Activated gamma-delta T cell treated with anti-CD3 and anti-CD28 coated beads, Interleukin-2, amount 50 U/mL, for 16 hours (primary cell): ENCODE measurements around the gene SPG7.

Experiments used
- DNase-seq: peaks from one replicate; pipeline ENCODE4 v3.0.0-alpha.2; 2020; ENCODE audit warnings: low read depth

Gene SPG7

DNA sequence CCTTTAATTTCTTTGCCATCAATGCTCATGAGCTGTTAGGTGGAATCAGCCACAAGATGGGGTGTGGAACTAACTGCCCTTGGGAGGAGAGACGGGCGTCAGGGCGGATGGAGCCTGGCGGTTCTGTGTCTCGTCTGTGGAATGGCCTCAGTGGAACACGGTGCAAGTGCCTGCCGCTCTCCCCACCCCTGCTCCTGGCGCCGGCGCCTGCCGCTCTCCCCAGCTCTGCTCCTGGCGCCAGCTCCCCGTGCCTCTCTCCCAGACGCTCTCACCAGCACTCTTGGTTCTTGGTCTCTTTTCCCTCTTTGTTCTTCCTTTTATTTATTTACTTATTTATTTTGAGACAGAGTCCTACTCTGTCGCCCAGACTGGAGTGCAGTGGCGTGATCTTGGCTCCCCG lies 39.1 kb downstream of the SPG7 start:
- DNase-seq, result no peak

DNA sequence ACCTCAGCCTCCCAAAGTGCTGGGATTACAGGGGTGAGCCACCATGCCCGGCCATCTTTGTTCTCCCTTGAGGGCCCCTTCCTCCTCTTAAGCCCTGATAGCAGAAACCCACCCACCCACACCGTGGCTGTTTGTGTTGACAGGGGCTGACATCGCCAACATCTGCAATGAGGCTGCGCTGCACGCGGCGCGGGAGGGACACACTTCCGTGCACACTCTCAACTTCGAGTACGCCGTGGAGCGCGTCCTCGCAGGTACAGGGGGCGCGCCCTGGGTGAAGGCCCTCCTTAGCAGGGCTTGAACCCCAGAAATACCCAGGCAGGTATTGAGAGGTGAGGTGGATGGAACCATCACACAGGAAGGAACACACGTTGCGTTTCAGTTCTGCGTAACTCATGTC lies 39.7 kb downstream of the SPG7 start:
- no peak for DNase-seq

DNA sequence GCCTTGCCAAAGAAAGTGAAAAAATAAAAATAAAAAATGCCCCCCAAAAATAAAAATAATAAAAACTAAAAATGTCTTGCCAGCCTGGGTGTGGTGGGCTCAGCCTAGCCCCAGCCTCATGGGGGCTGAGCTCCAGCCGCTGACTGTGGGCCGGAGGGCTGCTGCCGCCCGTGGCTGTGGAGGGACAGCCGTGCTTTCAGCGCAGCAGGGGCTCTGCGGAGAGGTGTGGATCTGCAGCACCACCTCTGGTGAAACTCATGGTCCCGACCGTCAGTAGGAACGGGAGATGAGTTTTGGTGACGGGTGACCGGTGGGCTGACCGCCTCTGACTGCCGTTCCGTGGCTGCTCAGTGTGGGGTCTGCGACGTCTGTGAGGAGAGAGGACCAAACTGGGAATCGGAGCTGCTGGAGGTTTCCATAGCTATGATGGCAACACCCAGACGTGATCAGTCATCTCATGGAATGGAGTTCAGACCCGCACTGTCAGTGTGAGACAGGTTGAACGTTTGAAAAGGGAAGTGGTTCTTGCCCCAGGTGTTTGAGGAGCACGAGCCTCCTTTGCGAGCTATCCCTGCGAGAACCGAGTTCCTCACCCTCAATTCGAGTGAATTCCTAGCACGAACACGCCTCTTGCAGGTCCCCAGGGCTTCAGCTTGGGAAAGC lies 40.3 kb downstream of the SPG7 start:
- no peak for DNase-seq

DNA sequence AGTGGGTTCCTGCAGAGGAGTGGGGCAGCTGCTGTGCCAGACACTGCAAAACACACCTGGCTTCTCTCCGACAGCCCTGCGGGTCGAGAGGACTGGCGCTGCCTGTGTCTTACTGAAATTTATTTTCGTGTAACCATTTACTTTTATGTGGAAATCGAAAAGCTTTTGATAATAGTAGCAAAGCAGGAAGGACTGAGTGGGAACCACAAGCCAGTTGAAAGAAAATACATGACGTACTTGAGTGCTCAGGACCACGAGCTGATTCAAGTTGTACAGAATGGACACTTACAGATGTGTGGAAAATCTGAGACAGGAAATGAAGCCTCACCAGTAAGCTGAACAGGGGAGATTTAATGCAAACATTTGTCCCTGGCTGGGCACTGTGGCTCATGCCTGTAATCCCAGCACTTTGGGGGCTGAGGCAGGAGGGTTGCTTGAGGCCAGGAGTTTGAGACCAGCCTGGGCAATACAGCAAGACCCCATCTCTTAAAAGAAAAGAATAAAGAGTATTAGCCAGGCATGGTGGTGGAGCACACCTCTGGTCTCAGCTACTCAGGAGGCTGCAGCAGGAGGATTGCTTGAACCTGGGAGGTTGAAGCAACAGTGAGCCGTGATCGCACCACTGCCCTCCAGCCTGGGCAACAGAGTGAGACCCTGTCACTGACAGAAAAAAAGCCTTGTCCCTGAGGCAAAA lies 41.0 kb downstream of the SPG7 start:
- DNase-seq, result no peak

DNA sequence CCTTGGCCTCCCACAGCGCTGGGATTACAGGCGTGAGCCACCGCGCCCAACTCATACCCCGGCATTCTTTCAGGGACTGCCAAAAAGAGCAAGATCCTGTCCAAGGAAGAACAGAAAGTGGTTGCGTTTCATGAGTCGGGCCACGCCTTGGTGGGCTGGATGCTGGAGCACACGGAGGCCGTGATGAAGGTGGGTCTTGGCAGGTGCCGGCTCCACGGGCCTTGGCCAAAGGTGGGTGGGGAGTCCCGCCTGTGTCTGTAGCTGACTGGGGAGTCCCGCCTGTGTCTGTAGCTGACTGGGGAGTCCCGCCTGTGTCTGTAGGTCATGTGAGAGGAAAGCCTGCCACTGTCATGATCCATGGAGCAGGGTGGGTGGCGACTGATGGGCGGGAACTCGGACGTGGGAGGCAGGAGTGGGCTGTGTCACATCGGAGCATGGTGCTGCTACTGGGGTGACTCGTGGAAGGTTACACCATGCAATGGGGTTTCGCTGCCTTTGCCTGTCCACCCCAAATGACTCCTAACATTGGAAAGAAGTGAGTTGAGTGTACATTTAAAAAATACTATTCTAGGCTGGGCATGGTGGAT lies 42.3 kb downstream of the SPG7 start:
- no peak for DNase-seq

DNA sequence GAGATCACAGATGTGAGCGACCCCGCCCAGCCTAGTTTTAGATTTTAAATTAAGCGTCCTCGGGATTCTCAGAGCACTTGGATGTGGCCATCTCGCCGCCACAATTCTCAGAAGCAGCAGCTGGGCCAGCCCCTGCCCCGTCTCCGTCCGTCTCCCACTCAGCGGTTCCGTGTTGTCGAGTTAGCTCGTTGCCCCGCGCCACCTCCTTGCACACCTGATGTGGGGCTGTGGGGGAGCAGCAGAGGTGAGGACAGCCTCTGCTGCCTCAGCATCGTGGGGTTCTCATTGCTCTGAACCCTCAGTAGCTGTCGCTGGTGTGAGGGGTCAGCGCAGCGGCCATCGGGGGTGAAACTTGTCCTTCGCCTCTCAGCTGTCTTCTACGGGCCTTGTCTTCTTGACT lies 44.1 kb downstream of the SPG7 start:
- no peak for DNase-seq

DNA sequence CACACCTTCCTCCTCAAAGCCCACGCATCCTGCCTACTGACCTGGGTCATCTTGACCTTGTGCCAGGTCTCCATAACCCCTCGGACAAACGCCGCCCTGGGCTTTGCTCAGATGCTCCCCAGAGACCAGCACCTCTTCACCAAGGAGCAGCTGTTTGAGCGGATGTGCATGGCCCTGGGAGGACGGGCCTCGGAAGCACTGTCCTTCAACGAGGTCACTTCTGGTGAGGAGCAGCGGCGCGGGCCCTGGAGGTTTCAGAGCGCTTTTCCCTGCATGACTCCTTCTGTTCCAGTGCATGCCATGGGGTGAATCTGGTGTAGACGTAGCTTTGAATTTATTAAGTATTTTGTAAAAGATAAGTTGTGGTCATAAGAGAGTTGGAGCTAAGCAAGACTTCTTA lies 44.7 kb downstream of the SPG7 start:
- DNase-seq, result no peak

DNA sequence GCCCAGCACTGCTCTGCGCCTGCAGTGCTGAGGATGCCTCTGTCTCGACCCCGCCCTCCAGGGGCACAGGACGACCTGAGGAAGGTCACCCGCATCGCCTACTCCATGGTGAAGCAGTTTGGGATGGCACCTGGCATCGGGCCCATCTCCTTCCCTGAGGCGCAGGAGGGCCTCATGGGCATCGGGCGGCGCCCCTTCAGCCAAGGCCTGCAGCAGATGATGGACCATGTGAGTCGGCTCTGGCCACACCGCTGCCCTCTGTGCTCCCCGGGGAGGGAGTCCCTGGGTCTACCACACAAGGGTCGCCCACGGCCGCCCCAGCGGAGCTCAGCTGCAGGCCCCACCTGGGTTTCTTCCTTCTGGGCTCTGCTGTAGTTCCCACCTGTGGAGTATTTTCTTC lies 45.5 kb downstream of the SPG7 start:
- DNase-seq, result no peak

DNA sequence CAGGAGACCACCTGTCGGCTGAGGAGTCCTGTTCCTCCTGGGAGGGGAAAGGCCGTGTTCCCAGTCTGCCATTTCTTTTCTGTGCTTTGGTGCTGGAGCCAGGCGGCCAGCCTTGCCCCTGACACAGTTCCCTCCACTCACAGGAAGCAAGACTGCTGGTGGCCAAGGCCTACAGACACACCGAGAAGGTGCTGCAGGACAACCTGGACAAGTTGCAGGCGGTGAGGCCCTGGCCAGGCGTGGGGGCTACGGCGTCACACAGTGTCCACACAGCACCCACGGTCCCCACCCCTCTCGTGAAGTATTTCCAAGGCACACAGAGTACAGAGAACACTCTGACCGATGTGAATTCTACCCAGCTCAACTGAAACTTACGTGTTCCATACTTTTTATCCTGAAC lies 46.1 kb downstream of the SPG7 start:
- no peak for DNase-seq

DNA sequence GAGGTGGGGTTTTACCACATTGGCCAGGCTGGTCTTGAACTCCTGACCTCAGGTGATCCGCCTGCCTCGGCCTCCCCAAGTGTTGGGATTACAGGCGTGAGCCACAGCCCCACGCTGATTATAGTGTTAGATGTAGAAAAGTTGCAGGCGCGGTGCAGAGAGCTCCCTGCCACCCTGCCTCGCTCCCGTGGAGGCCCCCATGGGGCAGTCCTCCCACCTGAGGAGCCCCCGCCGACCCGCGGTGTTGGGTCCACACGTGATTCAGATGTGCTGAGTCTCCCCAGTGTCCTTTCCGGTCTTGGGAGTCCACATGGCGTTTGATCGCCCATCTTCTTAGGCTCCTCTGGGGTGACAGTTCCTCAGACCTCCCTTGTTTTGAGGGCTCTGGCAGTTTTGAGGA lies 47.1 kb downstream of the SPG7 start:
- no peak for DNase-seq

DNA sequence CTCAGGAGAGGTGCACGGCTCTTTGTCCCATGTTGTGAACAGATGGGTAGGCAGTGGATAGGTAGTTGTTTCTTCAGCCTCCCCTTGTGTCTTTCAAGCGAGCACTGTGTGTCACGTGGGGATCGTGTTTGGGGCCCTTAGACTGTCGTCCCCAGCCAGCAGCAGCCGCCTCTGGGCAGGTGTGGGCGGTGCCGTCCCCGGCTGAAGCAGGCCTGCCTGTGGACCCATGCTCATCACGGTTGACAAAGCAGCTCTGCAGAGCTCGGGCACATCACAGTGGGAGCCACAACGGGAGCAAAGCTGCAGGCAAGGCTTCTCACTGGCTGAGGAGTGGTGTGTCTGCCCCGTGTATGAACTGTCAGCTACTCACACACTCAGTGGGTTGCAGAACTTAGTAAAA lies 47.6 kb downstream of the SPG7 start:
- no peak for DNase-seq

DNA sequence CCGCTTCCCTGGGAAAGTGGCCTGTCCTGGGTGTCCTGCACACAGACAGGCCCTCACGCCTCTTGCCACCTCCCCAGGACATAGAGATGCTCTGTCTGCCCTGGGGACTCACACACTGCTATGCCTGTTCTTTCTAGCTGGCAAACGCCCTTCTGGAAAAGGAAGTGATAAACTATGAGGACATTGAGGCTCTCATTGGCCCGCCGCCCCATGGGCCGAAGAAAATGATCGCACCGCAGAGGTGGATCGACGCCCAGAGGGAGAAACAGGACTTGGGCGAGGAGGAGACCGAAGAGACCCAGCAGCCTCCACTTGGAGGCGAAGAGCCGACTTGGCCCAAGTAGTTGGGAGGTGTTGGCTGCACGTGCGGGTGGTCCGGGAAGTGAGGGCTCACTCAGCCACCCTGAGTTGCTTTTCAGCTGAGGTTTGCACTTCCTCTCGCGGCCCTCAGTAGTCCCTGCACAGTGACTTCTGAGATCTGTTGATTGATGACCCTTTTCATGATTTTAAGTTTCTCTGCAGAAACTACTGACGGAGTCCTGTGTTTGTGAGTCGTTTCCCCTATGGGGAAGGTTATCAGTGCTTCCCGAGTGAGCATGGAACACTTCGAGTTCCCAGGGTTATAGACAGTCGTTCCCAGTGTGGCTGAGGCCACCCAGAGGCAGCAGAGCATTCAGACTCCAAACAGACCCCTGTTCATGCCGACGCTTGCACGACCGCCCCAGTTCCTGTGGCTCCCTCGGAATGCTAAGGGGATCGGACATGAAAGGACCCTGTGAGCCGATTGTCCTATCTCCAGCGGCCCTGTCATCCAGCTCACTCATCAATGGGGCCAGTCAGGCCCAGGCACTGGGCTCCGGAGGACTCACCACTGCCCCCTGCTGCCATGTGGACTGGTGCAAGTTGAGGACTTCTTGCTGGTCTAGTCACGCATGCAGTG lies 48.8 kb downstream of the SPG7 start:
- peak; percentile 76 for DNase-seq

DNA sequence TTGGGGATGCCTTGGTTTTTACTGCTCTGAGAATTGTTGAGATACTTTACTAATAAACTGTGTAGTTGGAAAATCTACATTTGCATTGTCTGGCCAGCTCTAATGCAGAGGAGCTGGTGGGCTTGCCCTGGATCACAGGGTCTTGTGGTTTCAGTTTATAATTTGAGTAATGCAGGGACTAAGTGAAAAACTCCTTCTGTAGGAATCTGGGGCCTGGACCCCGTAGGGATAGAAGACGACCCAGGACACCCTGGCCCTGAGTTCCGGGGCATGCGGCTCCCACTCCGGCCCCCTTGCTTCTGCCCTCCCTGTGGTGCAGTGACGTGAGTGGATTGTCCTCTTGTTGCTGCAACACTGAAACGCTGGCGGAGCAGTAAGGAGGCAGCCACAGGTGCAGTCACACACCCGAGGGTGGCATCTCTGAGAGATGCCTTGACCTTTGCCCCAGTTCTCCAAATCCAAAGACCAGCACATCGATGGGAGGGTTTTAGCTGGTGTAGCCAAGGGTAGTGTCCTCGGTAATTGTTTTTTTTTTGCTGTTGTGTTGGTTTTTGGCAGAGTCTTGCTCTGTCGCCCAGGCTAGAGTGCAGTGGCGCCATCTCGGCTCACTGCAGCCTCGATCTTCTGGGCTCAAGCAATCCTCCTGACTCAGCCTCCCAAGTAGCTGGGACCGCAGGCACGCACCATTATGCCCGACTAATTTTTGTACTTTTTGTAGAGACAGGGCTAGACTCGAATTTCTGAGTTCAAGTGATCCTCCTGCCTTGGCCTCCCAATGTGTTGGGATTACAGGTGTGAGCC lies 49.7 kb downstream of the SPG7 start:
- no peak for DNase-seq

DNA sequence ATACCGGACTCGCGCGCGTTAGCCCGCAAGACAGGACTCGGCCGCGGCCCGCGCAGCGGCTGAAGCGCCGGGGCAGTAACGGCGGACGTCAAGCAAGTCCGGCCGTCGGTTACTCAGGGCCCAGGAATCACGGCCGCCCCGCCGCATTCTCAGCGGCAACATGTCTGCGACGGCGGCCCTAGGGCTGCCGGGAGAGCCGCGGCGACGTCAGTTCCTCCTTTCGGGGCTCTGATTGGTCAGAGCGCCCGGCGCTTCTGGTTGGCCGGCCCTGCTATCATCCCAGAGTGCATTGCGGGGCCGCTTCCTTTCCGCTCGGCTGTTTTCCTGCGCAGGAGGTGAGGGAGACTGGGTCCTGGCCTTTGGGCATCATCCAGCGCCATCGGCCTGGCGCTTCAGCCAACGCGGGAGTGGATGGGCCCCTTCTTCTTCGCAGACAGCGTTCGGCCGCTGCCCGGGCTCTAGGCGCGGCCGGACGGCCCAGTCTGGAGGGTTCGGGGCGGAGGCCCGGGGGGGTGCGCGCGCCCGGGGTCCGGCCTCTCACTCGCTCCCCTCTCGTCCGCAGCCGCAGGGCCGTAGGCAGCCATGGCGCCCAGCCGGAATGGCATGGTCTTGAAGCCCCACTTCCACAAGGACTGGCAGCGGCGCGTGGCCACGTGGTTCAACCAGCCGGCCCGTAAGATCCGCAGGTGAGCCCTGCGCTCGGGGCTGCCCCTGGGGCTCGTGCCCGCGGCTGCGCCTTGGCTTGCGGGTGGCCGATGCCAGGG lies 52.4 kb downstream of the SPG7 start, which contains the start of gene RPL13:
TSS of gene RPL13 (plus strand) at position 305 of the 764 bp plus-strand sequence. CDS start at position 583, 278 bp downstream.
- peak; percentile 89 for DNase-seq

DNA sequence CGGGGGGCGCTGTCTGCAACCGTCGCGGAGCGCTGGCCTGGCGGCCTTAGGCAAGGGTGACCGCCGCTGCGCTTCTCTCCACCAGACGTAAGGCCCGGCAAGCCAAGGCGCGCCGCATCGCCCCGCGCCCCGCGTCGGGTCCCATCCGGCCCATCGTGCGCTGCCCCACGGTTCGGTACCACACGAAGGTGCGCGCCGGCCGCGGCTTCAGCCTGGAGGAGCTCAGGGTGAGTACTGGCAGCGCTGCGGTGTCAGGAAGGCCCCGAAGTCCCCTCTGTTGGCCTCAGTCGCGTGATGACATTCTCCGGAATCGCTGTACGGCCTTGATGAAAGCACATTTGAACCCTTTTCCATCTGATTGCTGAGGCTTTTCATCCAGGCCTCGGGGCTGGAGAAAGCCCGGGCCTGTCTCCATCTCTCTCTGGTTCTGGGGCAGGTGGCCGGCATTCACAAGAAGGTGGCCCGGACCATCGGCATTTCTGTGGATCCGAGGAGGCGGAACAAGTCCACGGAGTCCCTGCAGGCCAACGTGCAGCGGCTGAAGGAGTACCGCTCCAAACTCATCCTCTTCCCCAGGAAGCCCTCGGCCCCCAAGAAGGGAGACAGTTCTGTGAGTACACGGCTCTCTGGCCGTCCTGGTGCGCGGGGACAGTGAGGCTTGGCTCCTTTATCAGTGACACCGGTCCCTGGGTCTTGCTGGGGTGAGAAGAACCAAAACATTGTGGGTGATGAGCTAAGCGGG lies 53.1 kb downstream of the SPG7 start:
- DNase-seq, result no peak

DNA sequence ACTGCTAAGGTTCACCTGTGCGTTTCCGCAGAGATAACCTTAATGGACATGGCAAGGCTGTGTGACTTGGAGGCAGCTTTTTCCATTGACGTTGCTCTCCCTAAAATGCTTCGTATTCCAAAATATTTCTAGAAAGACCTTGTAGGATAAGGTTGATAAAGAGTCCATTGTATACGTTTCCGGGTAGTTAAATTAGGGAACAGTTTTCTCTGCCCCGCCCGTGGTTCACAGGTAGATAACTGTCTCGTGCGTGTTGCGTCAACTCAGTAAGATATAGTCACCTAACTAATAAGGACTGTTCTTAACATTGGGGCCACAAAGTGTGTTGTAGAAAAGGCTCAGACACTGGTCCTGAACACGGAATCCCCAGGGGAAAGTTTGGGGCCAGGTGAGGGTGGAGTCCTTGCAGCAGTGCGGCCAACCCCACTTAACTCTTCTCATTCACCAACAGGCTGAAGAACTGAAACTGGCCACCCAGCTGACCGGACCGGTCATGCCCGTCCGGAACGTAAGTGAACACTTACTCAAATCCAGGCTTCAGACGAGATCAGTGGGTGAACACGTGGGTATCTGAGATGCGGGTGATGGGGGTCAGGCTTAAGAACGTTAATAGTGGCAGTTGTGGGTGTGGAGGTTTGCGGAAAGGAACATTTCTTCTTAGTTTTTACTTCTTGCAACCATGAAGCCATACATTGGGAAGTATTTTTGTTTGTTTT lies 53.8 kb downstream of the SPG7 start:
- DNase-seq, result no peak

DNA sequence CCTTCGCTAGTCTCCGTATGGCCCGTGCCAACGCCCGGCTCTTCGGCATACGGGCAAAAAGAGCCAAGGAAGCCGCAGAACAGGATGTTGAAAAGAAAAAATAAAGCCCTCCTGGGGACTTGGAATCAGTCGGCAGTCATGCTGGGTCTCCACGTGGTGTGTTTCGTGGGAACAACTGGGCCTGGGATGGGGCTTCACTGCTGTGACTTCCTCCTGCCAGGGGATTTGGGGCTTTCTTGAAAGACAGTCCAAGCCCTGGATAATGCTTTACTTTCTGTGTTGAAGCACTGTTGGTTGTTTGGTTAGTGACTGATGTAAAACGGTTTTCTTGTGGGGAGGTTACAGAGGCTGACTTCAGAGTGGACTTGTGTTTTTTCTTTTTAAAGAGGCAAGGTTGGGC lies 54.7 kb downstream of the SPG7 start:
- DNase-seq, result no peak

DNA sequence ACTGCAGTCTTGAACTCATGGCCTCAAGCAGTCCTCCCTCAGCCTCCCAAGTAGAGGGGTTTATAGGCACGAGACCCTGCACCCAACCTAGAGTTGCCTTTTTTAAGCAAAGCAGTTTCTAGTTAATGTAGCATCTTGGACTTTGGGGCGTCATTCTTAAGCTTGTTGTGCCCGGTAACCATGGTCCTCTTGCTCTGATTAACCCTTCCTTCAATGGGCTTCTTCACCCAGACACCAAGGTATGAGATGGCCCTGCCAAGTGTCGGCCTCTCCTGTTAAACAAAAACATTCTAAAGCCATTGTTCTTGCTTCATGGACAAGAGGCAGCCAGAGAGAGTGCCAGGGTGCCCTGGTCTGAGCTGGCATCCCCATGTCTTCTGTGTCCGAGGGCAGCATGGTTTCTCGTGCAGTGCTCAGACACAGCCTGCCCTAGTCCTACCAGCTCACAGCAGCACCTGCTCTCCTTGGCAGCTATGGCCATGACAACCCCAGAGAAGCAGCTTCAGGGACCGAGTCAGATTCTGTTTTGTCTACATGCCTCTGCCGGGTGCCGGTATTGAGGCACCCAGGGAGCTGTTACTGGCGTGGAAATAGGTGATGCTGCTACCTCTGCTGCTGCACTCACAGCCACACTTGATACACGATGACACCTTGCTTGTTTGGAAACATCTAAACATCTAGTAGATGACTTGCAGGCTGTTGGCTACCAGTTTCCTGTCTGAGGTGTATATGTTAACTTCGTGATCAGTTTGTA lies 55.6 kb downstream of the SPG7 start:
- DNase-seq, result no peak
